Uterus (tissue), 2 donors: ENCODE measurements around the gene HLA-DRA.

Experiments used
- POLR2A ChIP-seq, 2 donors: fragments of 450-650 bp; IDR thresholded peaks; one replicate each; pipeline ENCODE4 v1.6.1; 2016; ENCODE audit warnings: antibody characterized with exemption in 2 of 2, mild to moderate bottlenecking in 1 of 2, moderate library complexity in 1 of 2
- TF ChIP-seq, protein P1 (sequence below), 4 experiments: fragments of 200-600 bp in 2 of 4; fragments of 450-650 bp in 2 of 4; sonication (generic) in 2 of 4; IDR thresholded peaks; one replicate each; pipeline ENCODE4 v1.5.1; 2016 to 2019; ENCODE audit warnings: antibody characterized with exemption in 4 of 4, mild to moderate bottlenecking in 2 of 4, moderate library complexity in 1 of 4

DNA sequence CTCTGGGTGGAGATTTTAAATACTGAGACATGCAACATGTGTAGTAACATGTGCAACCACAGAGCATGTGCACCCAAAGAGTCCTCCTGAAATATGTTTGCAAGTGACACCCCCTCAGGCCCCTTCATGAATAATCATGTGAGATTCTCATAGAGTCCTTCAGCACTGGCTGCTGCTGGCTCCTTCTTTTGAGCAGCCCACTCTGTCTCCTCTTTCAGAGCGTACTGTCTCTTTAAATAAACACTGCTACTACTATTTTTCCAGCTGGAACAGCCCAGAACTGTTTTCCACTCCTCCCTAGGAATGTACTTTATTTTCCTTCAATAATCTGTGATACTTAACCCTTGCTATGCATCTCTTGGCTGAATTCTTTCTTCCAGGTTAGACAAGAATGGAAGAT, 48.4 kb downstream of the HLA-DRA start:
- no peak for TF ChIP-seq POLR2A (IDR thresholded peaks at IDR 0.05)
- TF ChIP-seq, protein P1, sequence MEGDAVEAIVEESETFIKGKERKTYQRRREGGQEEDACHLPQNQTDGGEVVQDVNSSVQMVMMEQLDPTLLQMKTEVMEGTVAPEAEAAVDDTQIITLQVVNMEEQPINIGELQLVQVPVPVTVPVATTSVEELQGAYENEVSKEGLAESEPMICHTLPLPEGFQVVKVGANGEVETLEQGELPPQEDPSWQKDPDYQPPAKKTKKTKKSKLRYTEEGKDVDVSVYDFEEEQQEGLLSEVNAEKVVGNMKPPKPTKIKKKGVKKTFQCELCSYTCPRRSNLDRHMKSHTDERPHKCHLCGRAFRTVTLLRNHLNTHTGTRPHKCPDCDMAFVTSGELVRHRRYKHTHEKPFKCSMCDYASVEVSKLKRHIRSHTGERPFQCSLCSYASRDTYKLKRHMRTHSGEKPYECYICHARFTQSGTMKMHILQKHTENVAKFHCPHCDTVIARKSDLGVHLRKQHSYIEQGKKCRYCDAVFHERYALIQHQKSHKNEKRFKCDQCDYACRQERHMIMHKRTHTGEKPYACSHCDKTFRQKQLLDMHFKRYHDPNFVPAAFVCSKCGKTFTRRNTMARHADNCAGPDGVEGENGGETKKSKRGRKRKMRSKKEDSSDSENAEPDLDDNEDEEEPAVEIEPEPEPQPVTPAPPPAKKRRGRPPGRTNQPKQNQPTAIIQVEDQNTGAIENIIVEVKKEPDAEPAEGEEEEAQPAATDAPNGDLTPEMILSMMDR (IDR thresholded peaks at IDR 0.05): no peak
